Activated naive CD4-positive, alpha-beta T cell treated with anti-CD3 and anti-CD28 coated beads, Interleukin-2, amount 10 ng/mL, durations not matched to agents 7 days and 5 days (primary cell): ENCODE data around the gene CLINT1.

Source experiments
- CTCF ChIA-PET: fragments of 350-600 bp; sonication (Branson Sonifier 250); formaldehyde crosslinking; loops from one replicate; lab custom pipeline; 2021; ENCODE audit warnings: antibody characterized with exemption; lab: Charles Lee
- DNase-seq: peaks from one replicate; pipeline ENCODE4 v3.0.0-alpha.2; 2020
- H3K27ac Mint-ChIP-seq: one replicate; pipeline ENCODE4 v1.8.0; 2021; ENCODE audit warnings: mild to moderate bottlenecking, moderate library complexity, mixed read lengths
- H3K27me3 Mint-ChIP-seq: one replicate; pipeline ENCODE4 v1.8.0; 2021; ENCODE audit warnings: mild to moderate bottlenecking, mixed read lengths
- H3K36me3 Mint-ChIP-seq: one replicate; pipeline ENCODE4 v1.8.0; 2021; ENCODE audit warnings: mixed read lengths
- H3K4me1 Mint-ChIP-seq: one replicate; pipeline ENCODE4 v1.8.0; 2021; ENCODE audit warnings: mixed read lengths
- H3K4me3 Mint-ChIP-seq: one replicate; pipeline ENCODE4 v1.8.0; 2021; ENCODE audit warnings: mild to moderate bottlenecking, moderate library complexity, mixed read lengths
- H3K9me3 Mint-ChIP-seq: one replicate; pipeline ENCODE4 v1.8.0; 2021; ENCODE audit warnings: mixed read lengths

CLINT1 gene

GRCh38 chr5:157747766-157748700 is 110.9 kb downstream of the CLINT1 start:
- H3K9me3 Mint-ChIP-seq = no peaks in the 10 kb centered on the region
- no peak overlapping the region for H3K27ac Mint-ChIP-seq
- H3K36me3 Mint-ChIP-seq = peaks cover 16% of the 10 kb centered on the region
- H3K4me3 Mint-ChIP-seq = no peak overlapping the region
- H3K27me3 Mint-ChIP-seq = no peaks in the 10 kb centered on the region
- no peak for DNase-seq
- CTCF ChIA-PET = no interaction called here
- peaks cover 30% of the 10 kb centered on the region for H3K4me1 Mint-ChIP-seq

GRCh38 chr5:157747173-157747740 is 111.7 kb downstream of the CLINT1 start:
- Mint-ChIP-seq H3K27me3 (no peaks in the 10 kb centered on the region), H3K4me3 (no peak overlapping the region), H3K4me1 (peaks cover 35% of the 10 kb centered on the region), H3K36me3 (peaks cover 13% of the 10 kb centered on the region), H3K9me3 (no peaks in the 10 kb centered on the region), H3K27ac (no peak overlapping the region)
- DNase-seq = no peak
- CTCF ChIA-PET = interaction anchor here (1.0 to 1.3 kb wide), 2 partner anchors 30 to 315 kb away, joined by 3 read pairs; no protein-coding TSS in a partner anchor

- H3K27me3 Mint-ChIP-seq = no peaks in the 10 kb centered on the region
- peaks cover 39% of the 10 kb centered on the region for H3K4me1 Mint-ChIP-seq
- H3K9me3 Mint-ChIP-seq = no peaks in the 10 kb centered on the region
- peak overlapping the region; percentile 85 for H3K4me3 Mint-ChIP-seq
- H3K27ac Mint-ChIP-seq = peak overlapping the region; percentile 6
- H3K36me3 Mint-ChIP-seq = peaks cover 9% of the 10 kb centered on the region
- CTCF ChIA-PET = interaction anchor here (0.8 to 3.6 kb wide), 3 partner anchors 372 to 1362 kb away, joined by 3 to 30 read pairs (median 3); no protein-coding TSS in a partner anchor
- DNase-seq = no peak
These were observed 113.9 kb downstream of the CLINT1 start for GRCh38 chr5:157745041-157745456.

- no peaks in the 10 kb centered on the region for H3K9me3 Mint-ChIP-seq
- no peaks in the 10 kb centered on the region for H3K27me3 Mint-ChIP-seq
- peak; percentile 57 for DNase-seq
- H3K4me1 Mint-ChIP-seq = peaks cover 39% of the 10 kb centered on the region
- CTCF ChIA-PET = interaction anchor here (1.1 to 4.4 kb wide), 27 partner anchors 8 to 1362 kb away, joined by 3 to 33 read pairs (median 6); partner anchors contain the start of genes SOX30 and THG1L
- H3K27ac Mint-ChIP-seq = peak overlapping the region; percentile 78
- peaks cover 9% of the 10 kb centered on the region for H3K36me3 Mint-ChIP-seq
- peak overlapping the region; percentile 85 for H3K4me3 Mint-ChIP-seq
These were observed 114.6 kb downstream of the CLINT1 start for GRCh38 chr5:157744051-157745011.

- Mint-ChIP-seq H3K4me1 (peaks cover 36% of the 10 kb centered on the region), H3K36me3 (peaks cover 12% of the 10 kb centered on the region), H3K27me3 (no peaks in the 10 kb centered on the region), H3K9me3 (no peaks in the 10 kb centered on the region), H3K4me3 (peak within 1 kb of the TSS; percentile 85), H3K27ac (peak within 1 kb of the TSS; percentile 78)
- CTCF ChIA-PET = interaction anchor here (0.6 to 4.4 kb wide), 48 partner anchors 9 to 419 kb away, joined by 3 to 33 read pairs (median 4); partner anchors contain the start of genes SOX30 and THG1L
- DNase-seq = peak; percentile 91
These were observed 115.5 kb downstream of the CLINT1 start, which contains the start of gene LSM11 for GRCh38 chr5:157743163-157744050. Gene LSM11, plus strand, starts transcription at chr5:157743712. Its CDS starts 39 bp downstream, at chr5:157743751.

- CTCF ChIA-PET = interaction anchor here (0.7 to 4.4 kb wide), 7 partner anchors 12 to 374 kb away, joined by 3 to 32 read pairs (median 4); no protein-coding TSS in a partner anchor
- H3K4me3 Mint-ChIP-seq = no peak overlapping the region
These were observed 117.8 kb downstream of the CLINT1 start for GRCh38 chr5:157741131-157741530.

GRCh38 chr5:157740229-157740610 is 118.7 kb downstream of the CLINT1 start:
- CTCF ChIA-PET = interaction anchor here (1.5 to 4.4 kb wide), 3 partner anchors 20 to 373 kb away, joined by 4 to 32 read pairs (median 4); no protein-coding TSS in a partner anchor
- Mint-ChIP-seq H3K36me3 (peaks cover 19% of the 10 kb centered on the region), H3K27me3 (no peaks in the 10 kb centered on the region), H3K4me1 (peaks cover 22% of the 10 kb centered on the region), H3K9me3 (no peaks in the 10 kb centered on the region), H3K27ac (no peak overlapping the region), H3K4me3 (no peak overlapping the region)
- DNase-seq = peak; percentile 48

More at GRCh38 chr5:157741131-157741530, 117.8 kb downstream of the CLINT1 start:
- H3K27ac Mint-ChIP-seq = no peak overlapping the region
- DNase-seq = no peak
- no peaks in the 10 kb centered on the region for H3K9me3 Mint-ChIP-seq
- peaks cover 23% of the 10 kb centered on the region for H3K36me3 Mint-ChIP-seq
- no peaks in the 10 kb centered on the region for H3K27me3 Mint-ChIP-seq
- peaks cover 27% of the 10 kb centered on the region for H3K4me1 Mint-ChIP-seq

GRCh38 chr5:157739388-157740228 is 119.3 kb downstream of the CLINT1 start:
- H3K9me3 Mint-ChIP-seq = no peaks in the 10 kb centered on the region
- no peak overlapping the region for H3K27ac Mint-ChIP-seq
- H3K4me1 Mint-ChIP-seq = peaks cover 17% of the 10 kb centered on the region
- H3K36me3 Mint-ChIP-seq = peaks cover 21% of the 10 kb centered on the region
- no peaks in the 10 kb centered on the region for H3K27me3 Mint-ChIP-seq
- CTCF ChIA-PET = interaction anchor here (0.7 to 1.7 kb wide), 6 partner anchors 22 to 411 kb away, joined by 3 to 8 read pairs (median 4); no protein-coding TSS in a partner anchor
- no peak overlapping the region for H3K4me3 Mint-ChIP-seq
- no peak for DNase-seq

GRCh38 chr5:157735991-157736390 is 123.0 kb downstream of the CLINT1 start:
- H3K27ac Mint-ChIP-seq = no peak overlapping the region
- H3K36me3 Mint-ChIP-seq = peaks cover 30% of the 10 kb centered on the region
- CTCF ChIA-PET = interaction anchor here (0.7 to 1.6 kb wide), 3 partner anchors 45 to 408 kb away, joined by 3 to 4 read pairs (median 3); no protein-coding TSS in a partner anchor
- DNase-seq = no peak
- peaks cover 23% of the 10 kb centered on the region for H3K4me1 Mint-ChIP-seq
- no peaks in the 10 kb centered on the region for H3K27me3 Mint-ChIP-seq
- no peaks in the 10 kb centered on the region for H3K9me3 Mint-ChIP-seq
- H3K4me3 Mint-ChIP-seq = no peak overlapping the region
